Activated CD8-positive, alpha-beta T cell treated with anti-CD3 and anti-CD28 coated beads, Interleukin-2, amount 10 ng/mL, durations not matched to agents 7 days and 5 days (primary cell): ENCODE data around the gene CARMIL1. TPM values are rescaled to one million over a fixed set of nuclear protein-coding genes. Genes with fewer than 3 reads are reported as not detected.

ENCODE experiments used
- ATAC-seq: fragments of 150-1000 bp; cut with Tn5 transposase; one replicate; pipeline ENCODE4 v1.10.0; 2021; ENCODE audit warnings: moderate library complexity
- CTCF ChIA-PET: fragments of 350-600 bp; sonication (Branson Sonifier 250); formaldehyde crosslinking; loops from one replicate; lab custom pipeline; 2021; ENCODE audit warnings: antibody characterized with exemption; lab: Charles Lee
- POLR2A ChIA-PET: fragments of 350-600 bp; sonication (Branson Sonifier 250); formaldehyde crosslinking; loops from one replicate; lab custom pipeline; 2021; ENCODE audit warnings: antibody characterized with exemption; lab: Charles Lee
- DNase-seq: peaks from one replicate; pipeline ENCODE4 v3.0.0-alpha.2; 2020
- H3K27ac Mint-ChIP-seq: one replicate; pipeline ENCODE4 v1.8.0; 2021; ENCODE audit warnings: mild to moderate bottlenecking, mixed read lengths
- H3K27me3 Mint-ChIP-seq: one replicate; pipeline ENCODE4 v1.8.0; 2021; ENCODE audit warnings: low read depth, mixed read lengths
- H3K36me3 Mint-ChIP-seq: one replicate; pipeline ENCODE4 v1.8.0; 2021; ENCODE audit warnings: low read depth, mixed read lengths
- H3K4me1 Mint-ChIP-seq: one replicate; pipeline ENCODE4 v1.8.0; 2021; ENCODE audit warnings: low read depth, mixed read lengths
- H3K4me3 Mint-ChIP-seq: one replicate; pipeline ENCODE4 v1.8.0; 2021; ENCODE audit warnings: mild to moderate bottlenecking, mixed read lengths
- H3K9me3 Mint-ChIP-seq: one replicate; pipeline ENCODE4 v1.8.0; 2022; ENCODE audit warnings: mixed read lengths; ENCODE audit not compliant: insufficient read depth
- total RNA-seq, 2 experiments: library from RNA; stranded (reverse); gene quantifications; one replicate each; pipeline ENCODE4 v1.2.3, GENCODE V29; 2021

Gene CARMIL1
- total RNA-seq: 1 to 10 TPM; 4.6 to 4.8 TPM

- Mint-ChIP-seq H3K27ac (peak within 1 kb of the TSS; percentile 48), H3K4me1 (peaks cover 20% of the 10 kb centered on the region), H3K4me3 (peak within 1 kb of the TSS; percentile 76), H3K36me3 (no peaks in the 10 kb centered on the region), H3K27me3 (peaks cover 6% of the 10 kb centered on the region), H3K9me3 (no peaks in the 10 kb centered on the region)
- ChIA-PET CTCF (interaction anchor here (0.6 to 6.6 kb wide), 51 partner anchors 8 to 665 kb away, joined by 3 to 233 read pairs (median 5); no protein-coding TSS in a partner anchor), POLR2A (interaction anchor here (0.6 to 1.8 kb wide), 6 partner anchors 14 to 919 kb away, joined by 3 to 7 read pairs (median 4); no protein-coding TSS in a partner anchor)
- DNase-seq: peak; percentile 82
- peak; percentile 91 for ATAC-seq
Observed at GRCh38 chr6:25278914-25279747, at the start of gene CARMIL1. Gene CARMIL1 (plus strand): TSS chr6:25279374. CDS start chr6:25279796, 422 bp downstream.

- POLR2A ChIA-PET: no interaction called here
- Mint-ChIP-seq H3K9me3 (no peaks in the 10 kb centered on the region), H3K36me3 (no peaks in the 10 kb centered on the region), H3K4me3 (no peak overlapping the region), H3K27ac (no peak overlapping the region), H3K27me3 (peaks cover 6% of the 10 kb centered on the region), H3K4me1 (no peaks in the 10 kb centered on the region)
- CTCF ChIA-PET: no interaction called here
- ATAC-seq (no peak), DNase-seq (no peak)
Observed at GRCh38 chr6:25229671-25230321, 49.4 kb upstream of the CARMIL1 start.

- ChIA-PET CTCF (interaction anchor here (2.1 to 2.5 kb wide), 2 partner anchors 9 to 33 kb away, joined by 7 to 10 read pairs; no protein-coding TSS in a partner anchor), POLR2A (no interaction called here)
- Mint-ChIP-seq H3K27ac (no peak overlapping the region), H3K4me1 (no peaks in the 10 kb centered on the region), H3K36me3 (no peaks in the 10 kb centered on the region), H3K27me3 (peaks cover 2% of the 10 kb centered on the region), H3K4me3 (no peak overlapping the region), H3K9me3 (no peaks in the 10 kb centered on the region)
- no peak for DNase-seq
- no peak for ATAC-seq
Observed at GRCh38 chr6:25232479-25232878, 46.7 kb upstream of the CARMIL1 start.

GRCh38 chr6:25233226-25233625 is 45.9 kb upstream of the CARMIL1 start:
- ChIA-PET POLR2A (no interaction called here), CTCF (interaction anchor here (0.6 to 2.5 kb wide), 3 partner anchors 9 to 77 kb away, joined by 3 to 10 read pairs (median 7); no protein-coding TSS in a partner anchor)
- H3K4me3 Mint-ChIP-seq: no peak overlapping the region
- no peaks in the 10 kb centered on the region for H3K4me1 Mint-ChIP-seq
- no peaks in the 10 kb centered on the region for H3K9me3 Mint-ChIP-seq
- no peak overlapping the region for H3K27ac Mint-ChIP-seq
- no peak for ATAC-seq
- no peaks in the 10 kb centered on the region for H3K36me3 Mint-ChIP-seq
- DNase-seq: no peak
- peaks cover 2% of the 10 kb centered on the region for H3K27me3 Mint-ChIP-seq

GRCh38 chr6:25237579-25237978 is 41.6 kb upstream of the CARMIL1 start:
- Mint-ChIP-seq H3K27ac (no peak overlapping the region), H3K9me3 (no peaks in the 10 kb centered on the region), H3K27me3 (no peaks in the 10 kb centered on the region), H3K4me1 (no peaks in the 10 kb centered on the region), H3K36me3 (no peaks in the 10 kb centered on the region), H3K4me3 (no peak overlapping the region)
- ATAC-seq (no peak), DNase-seq (no peak)
- CTCF ChIA-PET: interaction anchor here (1.7 to 3.8 kb wide), 2 partner anchors 14 to 28 kb away, joined by 8 to 15 read pairs; no protein-coding TSS in a partner anchor
- POLR2A ChIA-PET: no interaction called here

GRCh38 chr6:25239059-25239458 is 40.1 kb upstream of the CARMIL1 start:
- H3K9me3 Mint-ChIP-seq: no peaks in the 10 kb centered on the region
- H3K4me3 Mint-ChIP-seq: no peak overlapping the region
- ChIA-PET POLR2A (no interaction called here), CTCF (interaction anchor here (1.1 kb wide), 1 partner anchor 12 kb away, joined by 4 read pairs; no protein-coding TSS in a partner anchor)
- DNase-seq (no peak), ATAC-seq (no peak)
- no peaks in the 10 kb centered on the region for H3K36me3 Mint-ChIP-seq
- H3K27me3 Mint-ChIP-seq: no peaks in the 10 kb centered on the region
- H3K4me1 Mint-ChIP-seq: no peaks in the 10 kb centered on the region
- no peak overlapping the region for H3K27ac Mint-ChIP-seq

GRCh38 chr6:25239498-25239897 is 39.7 kb upstream of the CARMIL1 start:
- Mint-ChIP-seq H3K4me1 (no peaks in the 10 kb centered on the region), H3K4me3 (no peak overlapping the region), H3K36me3 (no peaks in the 10 kb centered on the region), H3K9me3 (no peaks in the 10 kb centered on the region), H3K27ac (no peak overlapping the region), H3K27me3 (no peaks in the 10 kb centered on the region)
- DNase-seq (no peak), ATAC-seq (no peak)
- CTCF ChIA-PET: interaction anchor here (1.1 kb wide), 1 partner anchor 12 kb away, joined by 4 read pairs; no protein-coding TSS in a partner anchor
- POLR2A ChIA-PET: no interaction called here

GRCh38 chr6:25242567-25242966 is 36.6 kb upstream of the CARMIL1 start:
- POLR2A ChIA-PET: no interaction called here
- no peaks in the 10 kb centered on the region for H3K27me3 Mint-ChIP-seq
- H3K36me3 Mint-ChIP-seq: no peaks in the 10 kb centered on the region
- no peaks in the 10 kb centered on the region for H3K9me3 Mint-ChIP-seq
- H3K4me3 Mint-ChIP-seq: no peak overlapping the region
- CTCF ChIA-PET: interaction anchor here (0.8 kb wide), 1 partner anchor 11 kb away, joined by 3 read pairs; no protein-coding TSS in a partner anchor
- no peak overlapping the region for H3K27ac Mint-ChIP-seq
- no peaks in the 10 kb centered on the region for H3K4me1 Mint-ChIP-seq
- ATAC-seq: no peak
- no peak for DNase-seq

- DNase-seq (no peak), ATAC-seq (no peak)
- Mint-ChIP-seq H3K9me3 (no peaks in the 10 kb centered on the region), H3K27me3 (no peaks in the 10 kb centered on the region), H3K36me3 (no peaks in the 10 kb centered on the region), H3K4me3 (no peak overlapping the region), H3K27ac (no peak overlapping the region), H3K4me1 (no peaks in the 10 kb centered on the region)
- ChIA-PET POLR2A (no interaction called here), CTCF (interaction anchor here (1.1 to 1.6 kb wide), 3 partner anchors 20 to 357 kb away, joined by 3 to 7 read pairs (median 4); no protein-coding TSS in a partner anchor)
Observed at GRCh38 chr6:25244865-25245264, 34.3 kb upstream of the CARMIL1 start.

- Mint-ChIP-seq H3K9me3 (no peaks in the 10 kb centered on the region), H3K27ac (no peak overlapping the region), H3K27me3 (peaks cover 9% of the 10 kb centered on the region), H3K36me3 (no peaks in the 10 kb centered on the region), H3K4me3 (no peak overlapping the region), H3K4me1 (peaks cover 6% of the 10 kb centered on the region)
- CTCF ChIA-PET: no interaction called here
- ATAC-seq: no peak
- no peak for DNase-seq
- POLR2A ChIA-PET: no interaction called here
Observed at GRCh38 chr6:25248123-25248522, 31.1 kb upstream of the CARMIL1 start.

GRCh38 chr6:25249133-25249532 is 30.0 kb upstream of the CARMIL1 start:
- H3K4me3 Mint-ChIP-seq: no peak overlapping the region
- H3K36me3 Mint-ChIP-seq: no peaks in the 10 kb centered on the region
- H3K4me1 Mint-ChIP-seq: peaks cover 6% of the 10 kb centered on the region
- DNase-seq (no peak), ATAC-seq (no peak)
- peaks cover 9% of the 10 kb centered on the region for H3K27me3 Mint-ChIP-seq
- H3K9me3 Mint-ChIP-seq: no peaks in the 10 kb centered on the region
- ChIA-PET POLR2A (no interaction called here), CTCF (interaction anchor here (0.9 to 6.1 kb wide), 4 partner anchors 17 to 241 kb away, joined by 3 to 44 read pairs (median 6); partner anchors contain the start of gene CARMIL1)
- H3K27ac Mint-ChIP-seq: no peak overlapping the region
